OCI-LY7 (cell line): ENCODE results near the gene SRSF7. TPM values are rescaled to one million over a fixed set of nuclear protein-coding genes. Genes with fewer than 3 reads are reported as not detected.
"Not testable (repeated sequence)": the region's sequence is repeated elsewhere in the genome, so short reads cannot be mapped to it uniquely, and the experiment has no call there.

Experiments used
- BruUV-seq: library from RNA; stranded (reverse); fragments of 400-500 nt; replicated peaks from 2 replicates; lab custom pipeline; 2021; lab: Mats Ljungman, UMichigan
- CTCF ChIA-PET: fragments of 300-600 bp; sonication (Branson Sonifier 250); formaldehyde crosslinking; loops from one replicate; lab custom pipeline; 2022; ENCODE audit warnings: antibody characterized with exemption; ENCODE audit not compliant: unreplicated experiment; lab: Charles Lee
- POLR2A ChIA-PET: fragments of 300-600 bp; sonication (Branson Sonifier 250); formaldehyde crosslinking; loops from one replicate; lab custom pipeline; 2022; ENCODE audit warnings: antibody characterized with exemption; lab: Charles Lee
- DNase-seq: peaks from one replicate; pipeline ENCODE4 v3.0.0-alpha.2; 2015; ENCODE audit warnings: low spot score
- H2AFZ ChIP-seq: fragments of 200-600 bp; sonication (generic), shearing (Covaris generic); 2 replicates; pipeline ENCODE4 v1.6.1; 2014; ENCODE audit warnings: mild to moderate bottlenecking, antibody characterized with exemption, low read length, moderate library complexity
- H3K27ac ChIP-seq: fragments of 200-600 bp; sonication (generic); 2 replicates; pipeline ENCODE4 v1.5.1; 2014; ENCODE audit warnings: mixed run types, low read depth, mild to moderate bottlenecking, moderate library complexity, low read length, inconsistent platforms; ENCODE audit not compliant: poor library complexity, severe bottlenecking
- H3K36me3 ChIP-seq: fragments of 200-600 bp; sonication (generic); 2 replicates; pipeline ENCODE4 v1.6.1; 2014; ENCODE audit warnings: mild to moderate bottlenecking, antibody characterized with exemption, low read length, moderate library complexity, mixed read lengths; ENCODE audit not compliant: insufficient read depth
- H3K4me1 ChIP-seq: fragments of 200-600 bp; sonication (generic); 2 replicates; pipeline ENCODE4 v1.5.1; 2014; ENCODE audit warnings: mild to moderate bottlenecking, low read length; ENCODE audit not compliant: insufficient read depth, poor library complexity, severe bottlenecking
- H3K4me2 ChIP-seq: fragments of 200-600 bp; sonication (generic); 2 replicates; pipeline ENCODE4 v1.6.1; 2014; ENCODE audit warnings: mild to moderate bottlenecking, low read length
- H3K4me3 ChIP-seq: fragments of 200-600 bp; sonication (generic); 2 replicates; pipeline ENCODE4 v1.5.1; 2014; ENCODE audit warnings: mild to moderate bottlenecking, low read depth, low read length; ENCODE audit not compliant: poor library complexity, severe bottlenecking
- H3K79me2 ChIP-seq: fragments of 200-600 bp; sonication (generic); 2 replicates; pipeline ENCODE4 v1.6.1; 2016; ENCODE audit warnings: low read depth, mild to moderate bottlenecking, low read length, moderate library complexity, mixed read lengths; ENCODE audit not compliant: insufficient read depth
- H3K9me2 ChIP-seq: fragments of 200-600 bp; sonication (generic); 2 replicates; pipeline ENCODE4 v1.6.1; 2016; ENCODE audit warnings: mild to moderate bottlenecking, low read length, mixed read lengths; ENCODE audit not compliant: insufficient read depth
- H3K9me3 ChIP-seq: fragments of 200-600 bp; sonication (generic); 2 replicates; pipeline ENCODE4 v1.6.1; 2014; ENCODE audit warnings: mild to moderate bottlenecking, mixed run types, low read length, mixed read lengths
- H4K20me1 ChIP-seq: fragments of 200-600 bp; sonication (generic); 2 replicates; pipeline ENCODE4 v1.6.1; 2014; ENCODE audit warnings: mild to moderate bottlenecking, antibody characterized with exemption, low read length, moderate library complexity, mixed read lengths; ENCODE audit not compliant: insufficient read depth
- EZH2phosphoT487 ChIP-seq: fragments of 200-600 bp; sonication (generic); IDR thresholded peaks from 2 replicates; pipeline ENCODE4 v1.6.1; 2018; ENCODE audit warnings: low read depth, borderline replicate concordance, mild to moderate bottlenecking, mixed run types, antibody characterized with exemption, low read length, moderate library complexity, mixed read lengths
- intact Hi-C: fragments of 100-400 bp; cut with micrococcal nuclease; formaldehyde crosslinking; loops from one replicate; pipeline ENCODE4 v1.10.0; 2022; ENCODE audit not compliant: unreplicated experiment
- total RNA-seq, 2 experiments: library from RNA; depleted of rRNA in 1 of 2; stranded (reverse); fragments of >200 nt in 1 of 2; shearing (Covaris generic) in 1 of 2; gene quantifications; 2 replicates each; pipeline ENCODE4 v1.2.3, GENCODE V29; 2014 to 2022
- TF ChIP-seq, protein P1 (sequence below): fragments of 200-600 bp; sonication (generic); conservative IDR thresholded peaks from 2 replicates; pipeline ENCODE4 v1.5.1; 2014; ENCODE audit warnings: mild to moderate bottlenecking, antibody characterized with exemption, low read length, moderate library complexity, mixed read lengths

The SRSF7 gene
- total RNA-seq, 2 experiments from 2014 or later: 320 to 337 TPM

DNA sequence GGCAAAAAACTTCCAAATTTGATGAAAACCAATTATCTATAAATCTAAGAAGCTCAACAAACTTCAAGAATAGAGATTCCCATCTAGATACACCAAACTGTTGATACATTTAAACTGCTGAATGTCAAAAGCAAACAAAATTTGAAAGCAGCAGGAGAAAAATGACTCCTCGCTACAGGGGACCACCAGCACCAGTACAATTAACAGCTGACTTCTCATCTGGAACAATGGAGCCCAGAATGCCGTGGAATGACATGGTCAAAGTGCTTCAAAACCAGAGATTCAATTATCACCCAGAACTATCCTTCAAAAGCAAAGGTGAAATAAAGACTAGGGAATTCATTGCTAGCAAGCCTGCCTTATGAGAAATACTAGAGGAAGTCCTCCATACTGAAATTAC, 11.6 kb downstream of the SRSF7 start:
- intact Hi-C loops: no loop called here
- Histone ChIP-seq H3K36me3 (peaks cover 83% of the 10 kb centered on the region), H3K4me3 (no peak overlapping the region), H3K4me2 (no peak overlapping the region), H3K79me2 (peaks cover 17% of the 10 kb centered on the region; the same call in 1 of the 2 replicates), H3K9me3 (peaks cover 4% of the 10 kb centered on the region; the same call in 1 of the 2 replicates), H4K20me1 (peaks cover 12% of the 10 kb centered on the region; the same call in 1 of the 2 replicates), H3K9me2 (no peaks in the 10 kb centered on the region), H3K27ac (no peak overlapping the region), H2AFZ (no peak overlapping the region), H3K4me1 (no peaks in the 10 kb centered on the region)
- TF ChIP-seq EZH2phosphoT487: no peak
- TF ChIP-seq, protein P1, sequence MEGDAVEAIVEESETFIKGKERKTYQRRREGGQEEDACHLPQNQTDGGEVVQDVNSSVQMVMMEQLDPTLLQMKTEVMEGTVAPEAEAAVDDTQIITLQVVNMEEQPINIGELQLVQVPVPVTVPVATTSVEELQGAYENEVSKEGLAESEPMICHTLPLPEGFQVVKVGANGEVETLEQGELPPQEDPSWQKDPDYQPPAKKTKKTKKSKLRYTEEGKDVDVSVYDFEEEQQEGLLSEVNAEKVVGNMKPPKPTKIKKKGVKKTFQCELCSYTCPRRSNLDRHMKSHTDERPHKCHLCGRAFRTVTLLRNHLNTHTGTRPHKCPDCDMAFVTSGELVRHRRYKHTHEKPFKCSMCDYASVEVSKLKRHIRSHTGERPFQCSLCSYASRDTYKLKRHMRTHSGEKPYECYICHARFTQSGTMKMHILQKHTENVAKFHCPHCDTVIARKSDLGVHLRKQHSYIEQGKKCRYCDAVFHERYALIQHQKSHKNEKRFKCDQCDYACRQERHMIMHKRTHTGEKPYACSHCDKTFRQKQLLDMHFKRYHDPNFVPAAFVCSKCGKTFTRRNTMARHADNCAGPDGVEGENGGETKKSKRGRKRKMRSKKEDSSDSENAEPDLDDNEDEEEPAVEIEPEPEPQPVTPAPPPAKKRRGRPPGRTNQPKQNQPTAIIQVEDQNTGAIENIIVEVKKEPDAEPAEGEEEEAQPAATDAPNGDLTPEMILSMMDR: no peak
- POLR2A ChIA-PET: interaction anchor here (0.6 to 4.6 kb wide), 3 partner anchors 12 to 48 kb away, joined by 3 to 23 read pairs (median 4); partner anchors contain the start of gene SRSF7
- CTCF ChIA-PET: no interaction called here
- no peak for DNase-seq
- no TSS peak for BruUV-seq

DNA sequence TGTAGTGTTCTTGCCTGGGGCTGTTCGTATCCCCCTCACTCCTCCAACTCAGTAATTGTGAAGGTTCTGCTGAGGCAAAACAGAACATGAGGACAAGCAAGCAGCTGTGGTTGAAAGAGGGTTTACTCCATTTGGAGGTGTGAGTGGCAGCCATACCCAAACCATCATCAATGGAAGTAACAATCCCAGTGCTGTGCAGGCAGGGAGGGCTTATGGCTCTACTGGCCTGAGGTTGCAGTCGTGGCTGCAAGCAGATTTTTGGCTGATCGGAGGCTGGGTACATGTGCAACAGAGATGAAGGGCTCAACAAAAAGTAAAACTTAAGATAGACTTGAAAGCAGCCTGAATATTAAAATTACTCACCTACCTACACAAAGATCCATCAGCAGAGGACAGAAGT, 13.2 kb downstream of the SRSF7 start:
- no peak for DNase-seq
- intact Hi-C loops: no loop called here
- no TSS peak for BruUV-seq
- Histone ChIP-seq H3K9me3 (peaks cover 4% of the 10 kb centered on the region; the same call in 1 of the 2 replicates), H3K4me1 (peaks cover 9% of the 10 kb centered on the region), H3K9me2 (no peaks in the 10 kb centered on the region), H3K4me3 (no peak overlapping the region), H3K27ac (no peak overlapping the region), H3K79me2 (peaks cover under 1% of the 10 kb centered on the region; the same call in 1 of the 2 replicates), H3K4me2 (no peak overlapping the region), H2AFZ (no peak overlapping the region), H4K20me1 (no peaks in the 10 kb centered on the region), H3K36me3 (peaks cover 68% of the 10 kb centered on the region)
- CTCF ChIA-PET: no interaction called here
- TF ChIP-seq, protein P1: no peak
- TF ChIP-seq EZH2phosphoT487: no peak
- POLR2A ChIA-PET: interaction anchor here (0.5 to 1.7 kb wide), 3 partner anchors 13 to 718 kb away, joined by 3 to 6 read pairs (median 4); partner anchors contain the start of gene SRSF7

DNA sequence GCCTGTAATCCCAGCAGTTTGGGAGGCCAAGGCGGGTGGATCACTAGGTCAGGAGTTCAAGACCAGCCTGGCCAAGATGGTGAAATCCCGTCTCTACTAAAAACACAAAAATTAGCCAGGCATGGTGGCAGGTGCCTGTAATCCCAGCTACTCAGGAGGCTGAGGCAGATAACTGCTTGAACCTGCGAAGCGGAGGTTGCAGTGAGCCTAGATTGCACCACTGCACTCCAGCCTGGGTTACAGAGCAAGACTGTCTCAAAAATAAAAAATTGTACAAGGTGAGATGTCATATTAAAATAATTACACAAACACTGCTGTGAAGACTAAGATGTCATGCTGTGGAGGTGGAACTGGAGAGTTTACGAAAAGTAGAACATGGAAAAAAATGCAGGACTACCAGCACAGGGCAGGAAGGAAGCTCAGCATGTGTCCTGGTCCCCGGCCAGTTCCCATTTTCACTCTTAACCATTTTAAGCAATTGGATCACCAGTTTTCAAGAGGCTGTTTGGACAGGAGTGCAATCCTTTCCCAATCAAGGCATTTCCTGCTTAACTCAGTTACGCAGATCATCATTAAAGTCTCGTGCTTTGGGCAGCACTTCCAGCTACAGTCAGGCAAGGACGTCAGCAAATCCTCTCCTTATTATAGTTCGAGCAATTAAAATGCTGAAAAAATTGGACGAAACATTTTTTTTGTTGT, 14.0 kb downstream of the SRSF7 start:
- H3K36me3 ChIP-seq: peaks cover 64% of the 10 kb centered on the region
- DNase-seq, H3K4me1 ChIP-seq, H3K9me3 ChIP-seq, CTCF ChIA-PET, BruUV-seq, H4K20me1 ChIP-seq, H3K79me2 ChIP-seq, H3K4me3 ChIP-seq, intact Hi-C loops, H3K4me2 ChIP-seq, H3K27ac ChIP-seq, H3K9me2 ChIP-seq, H2AFZ ChIP-seq: not testable (repeated sequence)
- POLR2A ChIA-PET: interaction anchor here (0.8 to 1.7 kb wide), 2 partner anchors 14 to 173 kb away, joined by 4 to 6 read pairs; partner anchors contain the start of gene SRSF7
